Subcutaneous abdominal adipose tissue (tissue), 5 donors: ENCODE measurements around the gene AGPS.

ENCODE experiments used
- H3K27ac ChIP-seq: one replicate; pipeline ENCODE4 v1.7.0; 2013; ENCODE audit warnings: low read depth, mild to moderate bottlenecking, inconsistent platforms, low read length, moderate library complexity
- H3K27me3 ChIP-seq, 5 donors: one replicate each; pipeline ENCODE4 v1.7.0; 2013; ENCODE audit warnings: low read length in 5 of 5, inconsistent platforms in 1 of 5; ENCODE audit not compliant: control insufficient read depth in 5 of 5, insufficient read depth in 4 of 5
- H3K36me3 ChIP-seq, 5 donors: one replicate each; pipeline ENCODE4 v1.7.0; 2013; ENCODE audit warnings: low read length in 5 of 5; ENCODE audit not compliant: control insufficient read depth in 5 of 5, insufficient read depth in 5 of 5
- H3K4me1 ChIP-seq, 5 donors: one replicate each; pipeline ENCODE4 v1.7.0; 2013; ENCODE audit warnings: low read length in 5 of 5, mild to moderate bottlenecking in 3 of 5, moderate library complexity in 1 of 5; ENCODE audit not compliant: control insufficient read depth in 5 of 5, insufficient read depth in 5 of 5
- H3K4me3 ChIP-seq, 5 donors: one replicate each; pipeline ENCODE4 v1.7.0; 2013; ENCODE audit warnings: low read length in 5 of 5, low read depth in 1 of 5
- H3K9ac ChIP-seq, 5 donors: one replicate each; pipeline ENCODE4 v1.7.0; 2013; ENCODE audit warnings: low read length in 5 of 5, mild to moderate bottlenecking in 4 of 5, moderate library complexity in 3 of 5
- H3K9me3 ChIP-seq, 5 donors: one replicate each; pipeline ENCODE4 v1.7.0; 2013; ENCODE audit warnings: low read length in 5 of 5; ENCODE audit not compliant: control insufficient read depth in 5 of 5
- donor health status: healthy.
- donor health status: healthy.
- donor health status: healthy.
- donor health status: healthy.
- donor health status: healthy.

AGPS gene

DNA sequence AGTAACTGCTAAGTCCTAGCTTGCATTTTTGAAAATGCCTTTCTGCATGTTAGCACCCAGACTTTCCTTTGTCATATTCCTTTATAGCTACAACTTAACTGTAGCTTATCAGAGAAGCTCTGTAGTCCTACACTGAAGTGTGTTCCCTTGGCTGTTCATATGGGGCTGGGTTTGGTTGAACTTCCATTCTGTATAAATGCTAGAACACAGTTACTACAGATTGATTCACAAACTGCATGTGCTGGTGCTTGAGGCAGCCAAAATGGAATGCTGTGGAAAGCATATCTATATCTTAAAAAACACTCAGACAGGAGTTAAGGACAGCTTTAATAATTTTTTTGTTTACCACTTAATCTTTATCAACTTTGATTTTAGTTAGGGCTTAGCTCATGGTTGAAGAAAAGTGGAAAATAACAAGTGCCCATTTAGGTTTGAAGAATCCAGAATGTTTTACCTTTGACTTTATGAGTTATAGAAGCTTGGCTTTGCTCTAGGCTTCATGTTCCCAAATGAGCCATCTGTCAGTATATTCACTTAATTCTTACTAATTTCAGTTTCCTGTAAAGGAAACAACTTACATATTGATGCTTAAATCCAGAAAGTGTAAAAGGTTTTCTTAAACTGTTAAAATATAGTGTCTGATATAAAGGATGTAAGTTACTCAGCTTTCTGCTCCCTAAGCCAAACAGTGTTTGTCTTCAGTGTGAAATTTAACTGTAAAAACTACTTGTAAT is 148.9 kb downstream of the AGPS start:
- Histone ChIP-seq H3K36me3 (peaks cover 0 to 3% (median 0%) of the 10 kb centered on the region in 5 donors), H3K27ac (no peak overlapping the region), H3K9me3 (no peaks in the 10 kb centered on the region), H3K4me1 (peaks cover 0 to 25% (median 21%) of the 10 kb centered on the region in 5 donors), H3K4me3 (no peak overlapping the region), H3K9ac (no peak overlapping the region), H3K27me3 (no peaks in the 10 kb centered on the region)

DNA sequence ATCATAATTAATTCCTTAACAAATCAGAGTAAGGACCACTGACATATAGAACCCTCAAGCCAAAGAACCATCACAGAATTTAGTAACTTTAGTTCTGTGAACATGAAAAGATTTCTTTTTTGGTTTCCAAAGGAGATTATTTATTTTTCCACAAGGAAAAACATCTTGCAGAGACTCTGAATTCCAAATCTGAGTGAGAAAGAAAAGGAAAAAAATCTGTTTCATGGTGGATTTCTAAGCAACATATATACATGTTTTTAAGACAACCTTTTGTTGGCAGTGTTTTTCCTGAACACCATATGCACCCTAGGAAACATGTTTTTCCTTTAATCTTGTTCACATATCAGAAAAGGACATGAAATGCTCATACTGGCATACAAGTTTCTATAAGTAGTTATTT is 149.8 kb downstream of the AGPS start:
- no peak overlapping the region for H3K9ac ChIP-seq
- no peaks in the 10 kb centered on the region for H3K27me3 ChIP-seq
- H3K4me3 ChIP-seq: no peak overlapping the region
- peak overlapping the region; percentile 38 for H3K27ac ChIP-seq
- H3K9me3 ChIP-seq: no peaks in the 10 kb centered on the region
- peaks cover 0 to 32% (median 25%) of the 10 kb centered on the region in 5 donors for H3K4me1 ChIP-seq
- H3K36me3 ChIP-seq: peaks cover 0 to 3% (median 0%) of the 10 kb centered on the region in 5 donors

DNA sequence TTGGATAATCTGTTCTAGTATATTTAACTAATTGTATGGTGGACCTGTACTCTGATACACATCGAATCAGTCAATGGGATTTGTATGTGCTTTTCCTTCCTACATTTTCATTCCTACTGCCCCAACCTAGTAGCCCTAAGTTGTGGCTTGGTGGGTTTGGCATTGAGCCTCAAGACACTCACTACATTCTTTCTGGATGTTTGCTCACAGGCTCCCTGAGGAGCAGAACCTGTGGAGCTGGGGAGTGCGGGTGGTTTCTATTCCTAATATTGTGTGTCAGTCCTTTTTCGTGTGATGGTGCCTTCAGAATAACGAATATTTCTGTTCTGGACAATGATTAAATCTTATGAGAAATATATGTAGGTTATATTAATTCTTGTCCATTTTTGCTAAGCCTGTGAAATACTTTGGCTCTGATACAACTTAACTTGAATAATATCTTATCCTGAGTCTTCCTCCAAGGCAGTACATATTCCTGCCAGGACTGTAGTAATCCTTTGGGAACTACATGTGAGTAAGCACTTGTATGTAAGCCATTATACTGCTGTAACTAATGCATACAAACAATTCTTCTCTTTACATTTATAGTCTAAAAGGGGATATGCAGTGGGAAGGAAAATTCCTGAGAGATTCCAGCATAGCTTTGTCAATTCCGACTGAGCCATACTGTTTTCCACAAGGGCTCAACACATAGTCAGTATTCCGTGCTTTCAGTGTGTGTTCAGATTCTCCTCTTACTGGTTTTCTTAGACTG is 150.6 kb downstream of the AGPS start:
- Histone ChIP-seq H3K27me3 (no peaks in the 10 kb centered on the region), H3K9me3 (no peaks in the 10 kb centered on the region), H3K9ac (no peak overlapping the region), H3K4me1 (peaks cover 0 to 32% (median 25%) of the 10 kb centered on the region in 5 donors), H3K36me3 (peaks cover 0 to 3% (median 0%) of the 10 kb centered on the region in 5 donors), H3K4me3 (peak overlapping the region in 1 of 5 donors; percentile 13), H3K27ac (peak overlapping the region; percentile 38)

DNA sequence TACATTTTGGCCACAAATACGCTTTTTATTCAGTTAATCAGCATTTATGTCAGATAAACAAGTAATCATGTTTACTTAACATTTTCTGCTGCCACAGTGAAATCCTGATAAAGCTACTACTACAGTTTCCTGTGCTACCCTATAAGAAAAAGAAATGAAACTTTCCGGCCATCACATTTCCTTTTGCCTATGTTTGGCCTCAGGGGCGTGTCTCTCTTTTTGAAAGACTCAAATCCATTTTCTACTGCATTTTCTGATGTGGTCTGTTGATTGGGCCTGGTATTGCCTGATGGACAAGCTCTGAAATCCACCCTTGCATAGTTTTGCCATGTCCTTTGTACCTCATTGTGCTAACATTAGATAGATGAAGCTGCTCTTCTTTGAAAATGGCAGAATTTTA is 152.6 kb downstream of the AGPS start:
- Histone ChIP-seq H3K36me3 (no peaks in the 10 kb centered on the region), H3K9ac (no peak overlapping the region), H3K9me3 (no peaks in the 10 kb centered on the region)

DNA sequence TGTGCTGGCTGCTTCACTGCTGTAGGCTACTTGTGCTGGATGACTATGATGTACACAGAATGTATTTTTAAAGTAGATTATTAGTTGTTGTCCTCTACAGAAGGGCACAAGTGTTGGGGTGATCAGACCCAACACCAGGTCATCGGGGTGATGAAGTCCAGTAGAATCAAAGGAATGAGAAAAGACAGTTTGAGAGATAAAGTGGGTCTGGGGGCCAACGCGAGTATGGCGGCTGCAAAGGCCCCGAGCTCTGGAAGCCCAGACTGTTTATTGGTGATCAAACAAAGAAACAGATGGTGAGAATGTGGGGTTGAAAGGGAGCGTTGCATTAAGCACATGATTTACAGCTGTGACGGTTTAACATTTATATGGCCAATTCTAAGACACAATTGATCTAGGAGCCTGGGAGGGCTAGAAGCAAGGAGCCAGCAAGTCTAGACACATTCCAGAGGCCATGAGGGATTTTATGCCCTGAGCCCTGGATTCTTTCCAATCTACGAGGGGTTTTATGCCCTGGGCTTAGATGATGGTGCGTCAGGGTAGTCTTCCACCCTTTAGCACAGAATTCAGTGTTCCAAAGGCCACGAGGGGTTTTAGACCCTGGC is 153.5 kb downstream of the AGPS start:
- Histone ChIP-seq H3K27me3 (no peaks in the 10 kb centered on the region), H3K36me3 (no peaks in the 10 kb centered on the region), H3K4me3 (no peak overlapping the region), H3K9ac (no peak overlapping the region), H3K9me3 (no peaks in the 10 kb centered on the region), H3K4me1 (peaks cover 0 to 32% (median 25%) of the 10 kb centered on the region in 5 donors), H3K27ac (no peak overlapping the region)

More for the DNA sequence above, 152.6 kb downstream of the AGPS start:
- Histone ChIP-seq H3K4me3 (no peak overlapping the region), H3K4me1 (peaks cover 0 to 32% (median 25%) of the 10 kb centered on the region in 5 donors), H3K27me3 (no peaks in the 10 kb centered on the region), H3K27ac (no peak overlapping the region)

DNA sequence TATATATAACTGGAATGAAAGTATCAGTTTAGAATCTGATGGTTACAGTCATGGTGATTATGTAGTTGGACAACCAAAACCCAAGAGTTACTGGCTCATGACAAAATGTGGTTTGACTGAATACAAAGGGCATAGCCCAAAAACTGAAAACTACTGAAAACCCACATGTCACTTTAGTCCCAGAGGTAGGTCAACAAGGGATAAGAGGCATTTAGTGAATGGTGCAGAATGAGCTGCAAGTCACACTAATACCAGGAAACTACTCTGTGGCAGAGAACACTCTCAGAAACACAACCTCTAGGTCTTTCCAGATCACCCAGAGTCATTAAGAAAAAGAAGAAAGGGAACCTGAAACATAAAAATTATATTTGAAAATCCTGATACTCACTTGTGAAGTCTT is 154.5 kb downstream of the AGPS start:
- no peaks in the 10 kb centered on the region for H3K27me3 ChIP-seq
- no peaks in the 10 kb centered on the region for H3K36me3 ChIP-seq
- H3K27ac ChIP-seq: peak overlapping the region; percentile 6
- peaks cover 0 to 36% (median 30%) of the 10 kb centered on the region in 5 donors for H3K4me1 ChIP-seq
- H3K4me3 ChIP-seq: no peak overlapping the region
- no peak overlapping the region for H3K9ac ChIP-seq
- no peaks in the 10 kb centered on the region for H3K9me3 ChIP-seq

DNA sequence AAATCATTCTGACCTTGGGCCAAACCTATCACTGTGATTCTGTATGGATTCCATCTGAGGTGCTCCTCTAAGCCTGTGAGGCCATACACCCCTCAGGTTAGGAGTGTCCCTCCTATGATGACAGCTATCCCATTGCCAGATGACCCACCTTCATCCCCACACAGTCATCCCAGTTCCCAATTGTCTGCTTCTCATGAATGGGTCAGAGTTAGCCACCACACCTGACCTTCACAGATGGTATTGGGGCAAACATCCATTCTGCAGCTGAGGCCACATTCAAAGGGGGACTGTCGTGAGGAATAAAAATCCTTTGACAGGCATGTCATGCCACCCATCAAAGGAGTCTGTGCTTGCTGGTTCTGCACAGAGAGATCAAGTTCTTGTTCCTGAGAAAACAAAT is 155.2 kb downstream of the AGPS start:
- no peak overlapping the region for H3K9ac ChIP-seq
- H3K27ac ChIP-seq: no peak overlapping the region
- H3K27me3 ChIP-seq: no peaks in the 10 kb centered on the region
- H3K4me3 ChIP-seq: no peak overlapping the region
- no peaks in the 10 kb centered on the region for H3K9me3 ChIP-seq
- no peaks in the 10 kb centered on the region for H3K36me3 ChIP-seq
- peaks cover 0 to 36% (median 31%) of the 10 kb centered on the region in 5 donors for H3K4me1 ChIP-seq

DNA sequence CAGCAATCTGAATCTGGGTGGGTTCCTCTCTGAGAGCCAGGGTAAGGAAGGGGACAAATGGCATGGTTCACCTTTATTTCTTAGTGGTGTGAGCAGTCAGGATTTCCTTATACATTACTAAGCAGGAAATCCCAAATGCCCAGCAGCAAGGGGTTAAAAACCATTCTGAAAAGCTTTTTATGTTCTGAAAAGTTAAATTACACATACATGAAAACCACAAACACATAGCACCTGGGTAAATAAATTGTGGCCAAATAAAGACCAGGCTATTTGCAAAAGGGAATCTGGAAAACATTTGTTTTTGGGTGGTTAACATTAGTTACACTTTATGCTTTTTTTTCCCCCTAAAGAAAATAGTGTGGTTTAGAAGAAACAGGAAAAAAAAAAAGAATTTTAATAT is 156.1 kb downstream of the AGPS start:
- no peaks in the 10 kb centered on the region for H3K9me3 ChIP-seq
- H3K36me3 ChIP-seq: no peaks in the 10 kb centered on the region
- H3K4me1 ChIP-seq: peaks cover 0 to 32% (median 28%) of the 10 kb centered on the region in 5 donors
- H3K9ac ChIP-seq: no peak overlapping the region
- H3K4me3 ChIP-seq: no peak overlapping the region
- no peak overlapping the region for H3K27ac ChIP-seq
- no peaks in the 10 kb centered on the region for H3K27me3 ChIP-seq

DNA sequence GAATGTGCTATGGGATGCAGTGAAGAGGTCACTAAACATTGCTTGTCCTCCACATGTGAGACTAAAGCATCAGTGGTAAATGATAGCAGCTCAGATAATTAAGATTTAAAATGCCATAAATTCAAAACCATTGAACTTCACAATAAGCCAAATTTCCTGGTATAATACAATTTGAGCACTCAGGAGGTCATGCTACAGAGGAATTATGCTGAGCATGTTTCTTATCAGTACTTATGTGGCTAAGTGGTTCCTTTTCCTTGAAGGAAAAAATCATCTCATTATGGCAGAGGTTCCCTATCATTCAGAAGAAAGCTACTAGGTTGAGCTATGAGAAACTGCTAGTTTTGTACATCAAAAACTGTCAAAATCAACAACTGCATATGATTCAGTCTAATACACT is 156.6 kb downstream of the AGPS start:
- Histone ChIP-seq H3K27ac (no peak overlapping the region), H3K4me3 (no peak overlapping the region), H3K36me3 (no peaks in the 10 kb centered on the region), H3K27me3 (no peaks in the 10 kb centered on the region), H3K4me1 (peaks cover 0 to 29% (median 24%) of the 10 kb centered on the region in 5 donors), H3K9ac (no peak overlapping the region), H3K9me3 (no peaks in the 10 kb centered on the region)
